ENCODE results near the gene INHA.

DNA sequence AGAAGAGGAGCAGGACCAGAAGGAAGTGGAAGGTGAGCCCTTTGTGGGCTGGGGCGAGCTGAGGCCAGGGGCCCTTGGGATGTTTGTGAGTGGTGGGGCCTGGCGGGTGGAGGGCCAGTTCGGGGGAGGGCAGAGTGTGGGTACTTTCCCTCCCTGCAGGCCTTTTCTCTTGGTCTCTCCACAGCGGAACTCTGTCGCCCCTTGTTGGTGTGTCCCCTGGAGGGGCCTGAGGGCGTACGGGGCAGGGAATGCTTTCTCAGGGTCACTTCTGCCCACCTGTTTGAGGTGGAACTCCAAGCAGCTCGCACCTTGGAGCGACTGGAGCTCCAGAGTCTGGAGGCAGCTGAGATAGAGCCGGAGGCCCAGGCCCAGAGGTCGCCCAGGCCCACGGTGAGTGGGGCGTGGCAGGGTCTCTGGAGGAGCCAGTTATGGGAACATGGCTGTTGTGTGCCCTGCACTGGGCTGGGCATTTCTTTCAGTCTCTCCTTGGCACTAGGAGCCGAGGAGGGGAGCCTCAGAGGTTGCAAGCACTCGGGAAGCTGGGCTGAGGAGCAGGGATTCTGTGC, 36.4 kb downstream of the INHA start:
- TF ChIP-seq POLR2A (IDR thresholded peaks at IDR 0.05; ENCODE audit: low read length) = no peak
- no peak for TF ChIP-seq GATA1 (IDR thresholded peaks at IDR 0.05; ENCODE audit: low read depth, low read length)
